NCI-H748 (cell line): Measurements from ENCODE around the gene OR2M3.
A peak's percentile ranks its signal among the peaks of the same experiment; 100 is the strongest.
"Not testable (repeated sequence)": the region's sequence is repeated elsewhere in the genome, so short reads cannot be mapped to it uniquely, and the experiment has no call there.

Source experiments
- DNase-seq: peaks from one replicate; lab custom pipeline; 2025; ENCODE audit not compliant: unreplicated experiment; lab: John Stamatoyannopoulos, UW

OR2M3 gene

DNA sequence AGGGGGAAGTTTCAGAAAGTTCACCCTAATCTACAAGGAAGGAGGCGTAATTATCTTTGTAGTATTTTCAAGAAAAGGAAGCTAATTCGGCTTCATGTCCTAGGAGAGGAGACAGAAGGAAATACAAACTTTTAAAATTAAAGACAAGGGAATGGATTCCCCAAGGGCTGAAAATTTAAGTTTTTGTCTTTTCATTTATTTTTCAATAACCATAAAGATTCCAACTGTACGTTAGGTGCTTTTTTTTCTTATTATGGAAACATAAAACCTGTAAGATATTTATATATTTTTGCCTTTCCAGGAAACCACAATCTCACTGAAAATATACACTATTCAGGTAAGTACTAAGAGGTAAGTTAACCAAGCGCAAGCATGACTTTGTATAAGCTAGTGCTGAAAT lies at the start of gene OR2M3:
OR2M3 (plus strand) TSS at position 301 of the 400 bp plus-strand sequence. CDS start 5,803 bp downstream, outside the sequence.
- DNase-seq, result no peak

DNA sequence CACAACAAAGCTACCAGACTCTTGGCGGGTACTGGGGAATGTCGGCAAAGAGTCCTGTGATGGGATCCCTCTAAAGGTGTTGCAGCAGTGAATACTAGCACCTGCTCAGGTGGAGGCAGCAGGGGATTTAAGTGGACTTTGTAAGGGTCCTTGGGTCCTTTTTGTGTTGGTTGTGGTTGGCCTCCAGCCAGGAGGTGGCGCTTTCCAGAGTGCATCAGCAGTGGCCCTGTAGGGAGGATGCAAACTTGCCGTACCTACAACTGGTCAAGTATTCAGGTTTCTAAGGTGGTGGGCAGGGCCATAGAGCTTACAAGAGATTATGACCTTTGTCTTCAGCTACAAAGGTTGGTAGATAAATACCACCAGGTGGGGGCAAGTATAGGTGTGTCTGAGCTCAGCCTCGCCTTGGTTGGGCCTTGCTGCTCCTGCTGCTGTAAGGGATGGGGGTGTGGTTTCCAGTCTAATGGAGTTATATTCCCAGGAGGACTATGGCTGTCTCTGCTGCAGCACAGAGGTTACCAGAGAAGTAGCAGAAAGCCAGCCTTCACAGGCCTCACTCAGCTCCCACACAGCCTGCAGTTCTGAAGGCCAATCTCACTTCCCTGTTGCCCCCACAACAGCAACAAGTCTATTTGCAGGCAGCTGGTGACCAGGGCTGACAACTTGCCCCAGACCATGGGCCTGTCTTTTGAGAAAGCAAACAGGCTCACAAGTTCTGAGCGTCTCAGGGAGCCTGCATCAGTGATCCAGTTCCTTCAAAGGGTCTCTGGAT lies 44.8 kb upstream of the OR2M3 start:
- no peak for DNase-seq

- DNase-seq, result peak; percentile 49
Measured at GRCh38 chr1:248155927-248156326, 41.1 kb upstream of the OR2M3 start.

- DNase-seq, result no peak
Measured at GRCh38 chr1:248158758-248159157, 38.3 kb upstream of the OR2M3 start.

- no peak for DNase-seq
Measured at GRCh38 chr1:248164031-248164430, 33.0 kb upstream of the OR2M3 start.

DNA sequence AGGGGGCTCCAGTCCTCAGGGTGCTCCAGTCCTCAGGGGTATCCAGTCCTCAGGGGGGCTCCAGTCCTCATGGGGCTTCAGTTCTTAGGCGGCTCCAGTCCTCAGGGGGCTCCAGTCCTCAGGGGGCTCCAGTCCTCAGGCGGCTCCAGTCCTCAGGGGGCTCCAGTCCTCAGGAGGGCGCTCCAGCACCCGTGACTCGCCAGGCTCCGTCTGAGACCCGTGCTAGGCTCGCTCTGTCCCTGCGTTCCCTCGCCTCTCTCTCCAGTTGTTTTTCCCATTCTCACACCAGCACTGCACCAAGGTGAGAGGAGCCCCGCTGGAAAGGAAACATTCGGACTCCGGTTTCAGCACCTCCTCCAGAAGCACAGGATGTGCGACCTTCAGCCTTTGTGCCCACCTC lies 31.9 kb upstream of the OR2M3 start:
- DNase-seq, result no peak

DNA sequence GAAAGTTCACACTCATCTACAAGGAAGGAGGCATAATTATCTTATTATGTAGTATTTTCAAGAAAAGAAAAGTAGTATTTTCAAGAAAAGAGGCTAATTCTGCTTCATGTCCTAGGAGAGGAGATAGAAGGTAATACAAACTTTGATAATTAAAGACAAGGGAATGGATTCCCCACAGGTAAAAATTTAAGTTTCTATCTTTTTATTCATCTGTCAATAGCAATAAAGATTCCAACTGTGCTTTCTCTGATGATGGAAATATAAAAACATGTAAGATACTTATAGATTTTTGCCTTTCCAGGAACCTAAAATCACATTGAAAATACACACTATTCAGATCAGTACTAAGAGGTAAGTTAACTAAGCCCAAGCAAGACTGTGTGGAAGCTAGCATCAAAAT lies 22.5 kb upstream of the OR2M3 start, which contains the start of gene OR2M2:
OR2M2 (plus strand) TSS at position 301 of the 400 bp plus-strand sequence. CDS start 5,165 bp downstream, outside the sequence.
- no peak for DNase-seq

GRCh38 chr1:248183996-248184395 lies 13.1 kb upstream of the OR2M3 start:
- DNase-seq, result no peak

DNA sequence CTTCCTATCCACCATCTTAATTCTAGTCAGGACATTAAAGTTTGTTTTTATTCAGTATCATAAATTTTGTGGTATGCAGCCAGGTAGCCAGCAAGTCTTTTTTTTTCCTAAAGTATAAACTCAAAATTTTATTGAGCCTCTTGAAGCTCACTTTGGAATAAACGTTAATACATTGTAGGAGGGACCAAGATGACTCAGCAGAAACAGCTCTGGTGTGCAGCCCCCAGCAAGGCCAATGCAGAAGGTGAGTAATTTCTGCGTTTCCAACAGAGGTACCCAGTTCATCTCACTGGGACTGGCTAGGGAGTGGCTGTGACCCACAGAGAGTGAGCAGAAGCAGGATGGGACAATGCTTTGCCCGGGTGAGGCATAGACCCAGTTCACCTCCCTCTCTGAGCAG lies 9.7 kb upstream of the OR2M3 start:
- no peak for DNase-seq

DNA sequence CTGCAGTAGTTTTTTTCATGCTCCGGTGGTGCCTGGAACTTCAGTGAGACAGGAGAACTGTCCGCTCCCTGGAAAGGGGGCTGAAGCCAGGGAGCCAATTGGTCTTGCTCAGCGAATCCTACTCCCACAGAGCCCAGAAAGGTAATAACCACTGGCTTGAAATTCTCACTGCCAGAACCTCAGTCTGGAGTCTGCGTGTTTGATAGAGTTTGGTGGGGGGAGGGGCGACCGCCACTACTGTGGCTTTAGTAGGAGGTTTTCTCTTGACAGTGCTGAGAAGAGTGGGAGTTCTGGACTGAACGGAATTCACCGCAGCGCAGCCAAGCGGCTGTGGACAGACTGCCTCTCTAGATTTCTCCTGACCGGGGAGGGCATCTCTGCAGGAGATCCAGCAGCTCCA lies 8.0 kb upstream of the OR2M3 start:
- no peak for DNase-seq

- DNase-seq, result no peak
Measured at GRCh38 chr1:248194117-248194516, 2.9 kb upstream of the OR2M3 start.

DNA sequence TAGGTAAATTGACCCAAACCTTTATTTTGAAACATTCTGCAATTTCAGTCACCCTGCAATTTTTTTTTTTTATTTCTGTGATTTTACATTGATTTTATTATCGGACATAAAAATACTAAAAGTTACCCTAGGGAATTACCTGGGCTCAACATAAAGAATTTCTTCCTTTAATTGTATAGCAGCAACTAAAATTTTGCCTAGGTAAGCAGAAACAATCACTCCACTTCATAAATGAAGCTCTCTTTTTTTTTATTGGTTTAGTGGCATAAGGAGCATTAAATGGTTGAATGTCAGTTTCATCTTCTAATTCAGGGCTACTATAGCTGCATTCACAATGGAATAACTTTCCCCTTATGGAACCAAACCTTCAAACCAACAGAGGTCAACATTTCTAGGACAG lies 18.8 kb downstream of the OR2M3 start:
- no peak for DNase-seq

DNA sequence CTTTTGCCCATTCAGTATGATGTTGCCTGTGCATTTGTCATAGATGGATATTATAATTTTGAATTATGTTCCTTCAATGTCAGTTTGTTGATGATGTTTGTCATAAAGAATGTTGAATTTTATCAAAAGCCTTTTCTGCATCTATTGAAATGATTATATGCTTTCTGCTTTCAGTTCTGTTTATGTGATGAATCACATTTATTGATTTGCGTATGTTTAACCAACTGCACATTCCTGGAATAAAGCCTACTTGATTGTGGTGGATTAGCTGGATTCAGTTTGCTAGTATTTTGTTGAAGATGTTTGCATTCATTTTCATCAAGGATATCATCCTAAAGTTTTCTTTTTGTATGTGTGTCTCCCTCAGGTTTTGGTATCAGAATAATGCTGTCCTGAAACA lies 28.5 kb downstream of the OR2M3 start:
- DNase-seq, result no peak

- no peak for DNase-seq
Measured at GRCh38 chr1:248229360-248229908, 32.4 kb downstream of the OR2M3 start.

DNA sequence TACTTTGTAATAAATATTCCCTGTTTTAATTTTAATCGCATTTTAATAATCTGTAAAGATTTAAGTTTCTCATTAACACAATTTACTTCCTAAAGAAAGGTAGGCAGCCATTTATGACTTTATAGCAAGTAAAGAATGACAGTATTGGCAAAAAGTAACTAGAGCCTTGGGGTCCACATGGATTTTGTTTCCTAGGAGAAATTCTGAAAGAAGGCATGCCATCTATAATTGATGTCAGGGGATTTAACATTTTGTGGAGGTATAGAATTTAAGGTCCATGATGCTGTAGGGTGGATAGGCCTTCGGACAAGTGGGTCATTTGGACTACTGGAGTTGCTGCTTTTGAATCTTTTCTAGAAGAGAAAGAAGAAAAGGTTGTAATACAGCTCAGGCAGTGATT lies 34.1 kb downstream of the OR2M3 start, which contains the start of gene OR2M4:
OR2M4 (plus strand) TSS at position 301 of the 400 bp plus-strand sequence. CDS start 7,512 bp downstream, outside the sequence.
- no peak for DNase-seq

DNA sequence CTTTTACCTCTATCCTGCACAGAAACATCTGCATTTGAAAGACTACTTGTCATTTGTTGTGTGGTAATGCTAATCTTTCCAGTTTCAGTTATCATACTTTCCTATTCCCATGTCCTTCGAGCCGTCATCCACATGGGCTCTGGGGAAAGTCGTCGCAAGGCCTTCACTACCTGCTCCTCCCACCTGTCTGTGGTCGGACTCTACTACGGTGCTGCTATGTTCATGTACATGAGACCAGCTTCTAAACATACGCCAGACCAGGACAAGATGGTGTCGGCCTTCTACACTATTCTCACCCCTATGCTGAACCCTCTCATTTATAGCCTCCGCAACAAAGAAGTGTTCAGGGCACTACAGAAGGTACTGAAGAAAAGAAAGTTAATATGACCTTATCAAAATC lies 42.4 kb downstream of the OR2M3 start:
- DNase-seq, result no peak

DNA sequence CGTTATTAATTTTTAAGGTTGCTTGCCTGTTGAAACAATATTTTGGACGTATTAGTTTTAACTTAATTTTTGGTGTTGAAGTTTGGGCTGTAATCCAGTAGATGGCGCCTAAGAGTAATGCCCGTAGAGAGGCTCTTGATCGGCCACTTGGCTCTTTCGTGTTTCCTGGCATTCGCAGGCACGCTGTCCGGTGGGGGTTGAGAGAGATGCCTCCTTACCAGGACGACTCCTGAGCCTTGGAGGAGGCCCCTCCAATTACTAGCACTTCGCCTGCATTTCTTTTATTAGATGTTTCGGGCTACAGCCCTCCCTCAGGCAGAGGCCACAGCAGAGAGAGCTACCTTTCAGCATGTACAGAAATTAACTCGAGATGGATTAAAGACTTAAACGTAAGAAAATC lies 46.1 kb downstream of the OR2M3 start:
- DNase-seq, result peak; percentile 69

- DNase-seq, result not testable (repeated sequence)
Measured at GRCh38 chr1:248259309-248259708, 62.2 kb downstream of the OR2M3 start.
